AG04449 (cell line): ENCODE data around the gene ZNF280D.

Experiments
- CTCF ChIA-PET: fragments of 350-600 bp; formaldehyde crosslinking; extraction: SDS; loops from one replicate; lab custom pipeline; 2021; ENCODE audit warnings: antibody characterized with exemption; lab: Yijun Ruan, JAX
- POLR2A ChIA-PET: fragments of 400-600, 350-600 bp; formaldehyde crosslinking; extraction: SDS; loops from one replicate; lab custom pipeline; 2020; ENCODE audit warnings: antibody characterized with exemption, inconsistent platforms; lab: Yijun Ruan, JAX
- DNase-seq: peaks from one replicate; pipeline ENCODE4 v3.0.0-alpha.2; 2010; ENCODE audit warnings: low read depth, low spot score
- H3K4me3 ChIP-seq: 2 replicates; pipeline ENCODE4 v1.5.1; 2011; ENCODE audit warnings: low read depth, mild to moderate bottlenecking, control low read depth, low read length
- CTCF ChIP-seq: IDR thresholded peaks from one replicate; pipeline ENCODE4 v1.5.1; 2011; ENCODE audit warnings: mild to moderate bottlenecking, moderate library complexity, low read length, control low read depth, inconsistent platforms; ENCODE audit not compliant: insufficient read depth; ENCODE audit errors: missing control alignments

The ZNF280D gene

GRCh38 chr15:56763141-56763895 lies 30.0 kb upstream of the ZNF280D start:
- ChIA-PET POLR2A (no interaction called here), CTCF (interaction anchor here (1.7 to 2.3 kb wide), 2 partner anchors 10 kb away, joined by 4 read pairs; no protein-coding TSS in a partner anchor)
- DNase-seq, result no peak
- H3K4me3 ChIP-seq, result no peak overlapping the region
- TF ChIP-seq CTCF, result no peak

GRCh38 chr15:56760186-56760585 lies 26.9 kb upstream of the ZNF280D start:
- POLR2A ChIA-PET, result interaction anchor here (1.5 kb wide), 1 partner anchor 13 kb away, joined by 4 read pairs; no protein-coding TSS in a partner anchor
- CTCF ChIA-PET, result interaction anchor here (1.2 to 1.7 kb wide), 3 partner anchors 13 to 64 kb away, joined by 3 read pairs; no protein-coding TSS in a partner anchor
- DNase-seq, result no peak
- TF ChIP-seq CTCF, result no peak
- no peak overlapping the region for H3K4me3 ChIP-seq

GRCh38 chr15:56759450-56759845 lies 26.1 kb upstream of the ZNF280D start:
- no peak for TF ChIP-seq CTCF
- H3K4me3 ChIP-seq, result no peak overlapping the region
- ChIA-PET POLR2A (interaction anchor here (1.0 to 1.5 kb wide), 2 partner anchors 14 to 159 kb away, joined by 4 read pairs; partner anchors contain the start of gene TCF12), CTCF (interaction anchor here (0.7 to 1.7 kb wide), 4 partner anchors 14 to 65 kb away, joined by 3 read pairs; no protein-coding TSS in a partner anchor)
- peak; percentile 94 for DNase-seq

- ChIA-PET CTCF (interaction anchor here (0.7 to 1.7 kb wide), 7 partner anchors 11 to 65 kb away, joined by 3 to 5 read pairs (median 3); no protein-coding TSS in a partner anchor), POLR2A (interaction anchor here (1.0 to 1.5 kb wide), 2 partner anchors 14 to 159 kb away, joined by 4 read pairs; partner anchors contain the start of gene TCF12)
- no peak overlapping the region for H3K4me3 ChIP-seq
- TF ChIP-seq CTCF, result no peak
- no peak for DNase-seq
Measured at GRCh38 chr15:56758770-56759449, 25.6 kb upstream of the ZNF280D start.

- H3K4me3 ChIP-seq, result no peak overlapping the region
- no peak for TF ChIP-seq CTCF
- CTCF ChIA-PET, result interaction anchor here (0.9 to 2.6 kb wide), 4 partner anchors 10 to 64 kb away, joined by 3 to 8 read pairs (median 4); no protein-coding TSS in a partner anchor
- POLR2A ChIA-PET, result no interaction called here
- no peak for DNase-seq
Measured at GRCh38 chr15:56757875-56758274, 24.6 kb upstream of the ZNF280D start.
